Measurements from ENCODE around the gene ZDHHC12.

DNA sequence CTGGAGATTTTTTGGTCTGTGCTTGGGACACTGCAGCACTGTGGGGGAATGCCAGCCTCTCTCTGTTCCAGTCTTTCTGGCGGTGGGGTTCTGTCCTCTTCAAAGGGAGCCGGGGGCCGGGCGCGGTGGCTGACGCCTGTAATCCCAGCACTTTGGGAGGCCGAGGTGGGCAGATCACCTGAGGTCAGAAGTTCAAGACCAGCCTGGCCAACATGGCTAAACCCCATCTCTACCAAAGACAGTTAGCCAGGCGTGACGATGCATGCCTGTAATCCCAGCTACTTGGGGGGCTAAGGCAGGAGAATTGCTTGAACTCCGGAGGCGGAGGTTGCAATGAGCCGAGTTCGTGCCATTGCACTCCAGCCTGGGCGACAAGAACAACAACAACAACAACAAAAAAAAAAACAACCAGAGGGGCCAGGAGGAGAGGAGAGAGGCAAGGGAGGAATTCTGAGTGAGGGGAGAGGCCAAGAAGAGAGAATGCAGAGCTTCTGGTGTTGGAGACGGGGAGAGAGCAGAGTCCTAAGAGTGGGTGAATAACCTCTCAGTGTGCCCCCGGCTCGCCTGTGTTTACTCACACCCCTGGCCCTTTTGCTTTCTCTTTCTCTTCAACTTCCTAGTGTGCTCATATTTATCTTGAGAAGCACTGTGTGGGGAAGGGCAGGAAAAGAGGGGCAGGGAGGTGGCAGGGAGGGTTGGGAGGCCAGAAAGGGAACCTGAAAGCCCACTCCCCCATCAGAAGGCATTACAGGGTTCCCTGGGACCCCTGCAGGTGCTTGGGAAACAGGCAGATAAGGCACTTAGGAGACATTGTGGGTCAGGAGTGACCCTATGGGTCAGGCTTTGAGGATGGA, 38.1 kb downstream of the ZDHHC12 start:
- TF ChIP-seq, protein P1, sequence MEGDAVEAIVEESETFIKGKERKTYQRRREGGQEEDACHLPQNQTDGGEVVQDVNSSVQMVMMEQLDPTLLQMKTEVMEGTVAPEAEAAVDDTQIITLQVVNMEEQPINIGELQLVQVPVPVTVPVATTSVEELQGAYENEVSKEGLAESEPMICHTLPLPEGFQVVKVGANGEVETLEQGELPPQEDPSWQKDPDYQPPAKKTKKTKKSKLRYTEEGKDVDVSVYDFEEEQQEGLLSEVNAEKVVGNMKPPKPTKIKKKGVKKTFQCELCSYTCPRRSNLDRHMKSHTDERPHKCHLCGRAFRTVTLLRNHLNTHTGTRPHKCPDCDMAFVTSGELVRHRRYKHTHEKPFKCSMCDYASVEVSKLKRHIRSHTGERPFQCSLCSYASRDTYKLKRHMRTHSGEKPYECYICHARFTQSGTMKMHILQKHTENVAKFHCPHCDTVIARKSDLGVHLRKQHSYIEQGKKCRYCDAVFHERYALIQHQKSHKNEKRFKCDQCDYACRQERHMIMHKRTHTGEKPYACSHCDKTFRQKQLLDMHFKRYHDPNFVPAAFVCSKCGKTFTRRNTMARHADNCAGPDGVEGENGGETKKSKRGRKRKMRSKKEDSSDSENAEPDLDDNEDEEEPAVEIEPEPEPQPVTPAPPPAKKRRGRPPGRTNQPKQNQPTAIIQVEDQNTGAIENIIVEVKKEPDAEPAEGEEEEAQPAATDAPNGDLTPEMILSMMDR (IDR thresholded peaks at IDR 0.05; ENCODE audit: low read depth, low read length): no peak
- peak; percentile 16 for TF ChIP-seq POLR2A (IDR thresholded peaks at IDR 0.05; ENCODE audit: extremely low read depth, insufficient read length)
